Measurements from ENCODE around the gene INPP4A. TPM values are rescaled to one million over a fixed set of nuclear protein-coding genes. Genes with fewer than 3 reads are reported as not detected.
A peak's percentile ranks its signal among the peaks of the same experiment; 100 is the strongest.

INPP4A gene
- total and polyA plus RNA-seq, 9 of the 15 experiments (the other 6 are each of a cell fraction or from before 2014, with no cell fraction given) = 1.8 to 15.7 (median 8.3) TPM

GRCh38 chr2:98507891-98508708 is 63.4 kb downstream of the INPP4A start (continued):
- TF ChIP-seq, protein P1, sequence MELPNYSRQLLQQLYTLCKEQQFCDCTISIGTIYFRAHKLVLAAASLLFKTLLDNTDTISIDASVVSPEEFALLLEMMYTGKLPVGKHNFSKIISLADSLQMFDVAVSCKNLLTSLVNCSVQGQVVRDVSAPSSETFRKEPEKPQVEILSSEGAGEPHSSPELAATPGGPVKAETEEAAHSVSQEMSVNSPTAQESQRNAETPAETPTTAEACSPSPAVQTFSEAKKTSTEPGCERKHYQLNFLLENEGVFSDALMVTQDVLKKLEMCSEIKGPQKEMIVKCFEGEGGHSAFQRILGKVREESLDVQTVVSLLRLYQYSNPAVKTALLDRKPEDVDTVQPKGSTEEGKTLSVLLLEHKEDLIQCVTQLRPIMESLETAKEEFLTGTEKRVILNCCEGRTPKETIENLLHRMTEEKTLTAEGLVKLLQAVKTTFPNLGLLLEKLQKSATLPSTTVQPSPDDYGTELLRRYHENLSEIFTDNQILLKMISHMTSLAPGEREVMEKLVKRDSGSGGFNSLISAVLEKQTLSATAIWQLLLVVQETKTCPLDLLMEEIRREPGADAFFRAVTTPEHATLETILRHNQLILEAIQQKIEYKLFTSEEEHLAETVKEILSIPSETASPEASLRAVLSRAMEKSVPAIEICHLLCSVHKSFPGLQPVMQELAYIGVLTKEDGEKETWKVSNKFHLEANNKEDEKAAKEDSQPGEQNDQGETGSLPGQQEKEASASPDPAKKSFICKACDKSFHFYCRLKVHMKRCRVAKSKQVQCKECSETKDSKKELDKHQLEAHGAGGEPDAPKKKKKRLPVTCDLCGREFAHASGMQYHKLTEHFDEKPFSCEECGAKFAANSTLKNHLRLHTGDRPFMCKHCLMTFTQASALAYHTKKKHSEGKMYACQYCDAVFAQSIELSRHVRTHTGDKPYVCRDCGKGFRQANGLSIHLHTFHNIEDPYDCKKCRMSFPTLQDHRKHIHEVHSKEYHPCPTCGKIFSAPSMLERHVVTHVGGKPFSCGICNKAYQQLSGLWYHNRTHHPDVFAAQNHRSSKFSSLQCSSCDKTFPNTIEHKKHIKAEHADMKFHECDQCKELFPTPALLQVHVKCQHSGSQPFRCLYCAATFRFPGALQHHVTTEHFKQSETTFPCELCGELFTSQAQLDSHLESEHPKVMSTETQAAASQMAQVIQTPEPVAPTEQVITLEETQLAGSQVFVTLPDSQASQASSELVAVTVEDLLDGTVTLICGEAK (IDR thresholded peaks at IDR 0.05) = no peak
- TF ChIP-seq, protein P1 (CRISPR knock-in tag; IDR thresholded peaks at IDR 0.05) = no peak
- TF ChIP-seq RB1 (IDR thresholded peaks at IDR 0.05; ENCODE audit: low read depth) = no peak
- no peak for TF ChIP-seq ZNF23 (CRISPR knock-in tag; IDR thresholded peaks at IDR 0.05)
- no peak for TF ChIP-seq ZFPM2 (CRISPR knock-in tag; IDR thresholded peaks at IDR 0.05)
- TF ChIP-seq PML (IDR thresholded peaks at IDR 0.05; ENCODE audit: low read length) = peak; percentile 40; the same call in 1 of the 2 replicates
- TF ChIP-seq ZBTB11 (CRISPR knock-in tag; IDR thresholded peaks at IDR 0.05) = peak in 1 of 3 experiments; percentile 73; a peak in 2 of 6 replicates
- 0 out of 2 replicates have a peak, but pooled peaks have one; percentile 62 for TF ChIP-seq MTA3 (IDR thresholded peaks at IDR 0.05; ENCODE audit: borderline replicate concordance)
- TF ChIP-seq ZFP30 (CRISPR knock-in tag; IDR thresholded peaks at IDR 0.05; ENCODE audit: borderline replicate concordance) = no peak
